ENCODE measurements around the gene SPACA1. TPM values are rescaled to one million over a fixed set of nuclear protein-coding genes. Genes with fewer than 3 reads are reported as not detected.

Gene SPACA1
- total and polyA plus RNA-seq, 2 of the 8 experiments (the other 6 are each of a cell fraction or from before 2014, with no cell fraction given): not detected

DNA sequence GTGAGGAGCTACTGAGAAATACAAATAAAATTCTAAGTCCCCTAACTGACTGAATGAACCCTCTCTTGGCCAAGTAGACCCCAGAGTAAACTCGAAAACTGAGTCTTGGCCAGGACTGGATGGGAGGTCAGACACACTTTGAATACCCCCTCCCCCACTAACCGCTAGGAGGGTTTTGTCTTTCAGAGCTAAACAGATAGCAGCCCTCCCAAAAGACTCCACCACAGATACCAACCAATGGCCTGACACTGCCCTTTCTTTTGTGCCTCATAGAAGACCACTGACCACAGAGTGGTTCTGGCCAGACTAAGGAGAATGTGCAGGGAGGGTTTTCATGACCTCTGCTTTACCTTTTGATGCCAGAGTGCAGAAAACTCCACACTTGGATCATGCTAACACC, 42.1 kb downstream of the SPACA1 start:
- Histone ChIP-seq H3K79me1 (ENCODE audit: low read depth, low read length) (no peaks in the 10 kb centered on the region), H3K23me2 (ENCODE audit: low read depth, low read length) (no peaks in the 10 kb centered on the region), H2BK20ac (ENCODE audit: low read length) (peak overlapping the region; percentile 34; the same call in 1 of the 2 replicates), H3K4me2 (ENCODE audit: insufficient read depth in 1 of 2, low read depth in 2 of 2, low read length in 2 of 2) (0 out of 4 replicates have a peak overlapping the region, but pooled peaks of 1 of the 2 experiments have one; percentile 8), H3K4ac (replicated peaks; ENCODE audit: insufficient read length, low read depth, low read length) (no peak overlapping the region), H3K18ac (ENCODE audit: extremely low read depth, low read length) (no peak overlapping the region; the same call in 1 of the 2 replicates), H4K5ac (ENCODE audit: insufficient read length, low read depth, low read length) (no peak overlapping the region), H3K36me3 (ENCODE audit: control insufficient read depth in 2 of 4, insufficient read depth in 4 of 4, low read length in 3 of 4) (no peaks in the 10 kb centered on the region), H3K23ac (ENCODE audit: insufficient read length) (no peak overlapping the region), H2BK120ac (replicated peaks; ENCODE audit: low read depth, low read length) (no peak overlapping the region), H3K14ac (ENCODE audit: insufficient read length) (no peak overlapping the region), H3K4me3 (ENCODE audit: extremely low read depth in 1 of 4, insufficient read depth in 2 of 4, low read depth in 3 of 4, low read length in 4 of 4) (no peak overlapping the region), H2AK5ac (ENCODE audit: low read depth, low read length) (no peak overlapping the region), H3K56ac (replicated peaks; ENCODE audit: insufficient read length, low read depth, low read length) (no peak overlapping the region), H2BK12ac (ENCODE audit: low read depth, low read length) (0 out of 2 replicates have a peak overlapping the region, but pooled peaks have one; percentile 28), H3K79me2 (ENCODE audit: control insufficient read depth in 1 of 2, insufficient read depth in 2 of 2, low read length in 2 of 2) (no peaks in the 10 kb centered on the region), H3K9me3 (ENCODE audit: insufficient read depth in 2 of 2, low read depth in 1 of 2, low read length in 1 of 2) (no peaks in the 10 kb centered on the region), H2BK15ac (ENCODE audit: low read length) (no peak overlapping the region), H4K8ac (ENCODE audit: extremely low read depth, insufficient read depth, low read length) (no peak overlapping the region), H2AFZ (ENCODE audit: low read length) (0 out of 2 replicates have a peak overlapping the region, but pooled peaks have one; percentile 50), H4K20me1 (replicated peaks in 1 of 2; ENCODE audit: control insufficient read depth in 1 of 2, insufficient read depth in 2 of 2, low read length in 2 of 2) (no peaks in the 10 kb centered on the region), H3K27me3 (replicated peaks in 1 of 4; ENCODE audit: control insufficient read depth in 3 of 4, extremely low read depth in 1 of 4, insufficient read depth in 3 of 4, low read length in 3 of 4) (no peaks in the 10 kb centered on the region), H4K91ac (replicated peaks; ENCODE audit: insufficient read length, low read length) (peak overlapping the region; percentile 18), H2BK5ac (ENCODE audit: low read depth, low read length) (no peak overlapping the region), H3K9ac (replicated peaks in 1 of 4; ENCODE audit: extremely low read depth in 1 of 4, low read depth in 3 of 4, low read length in 3 of 4) (no peak overlapping the region), H3K27ac (ENCODE audit: low read depth, low read length) (no peak overlapping the region), H3K4me1 (replicated peaks in 1 of 4; ENCODE audit: control insufficient read depth in 3 of 4, insufficient read depth in 4 of 4, low read length in 3 of 4) (peaks cover 0 to 8% (median 4%) of the 10 kb centered on the region in 4 experiments; a peak in 4 of 7 replicates)
- FAIRE-seq (no peak), DNase-seq (ENCODE audit: low read depth in 1 of 2, low spot score in 2 of 2) (no peak)
- 60% methylated on average over 2 of the region's 2 CpGs; no CpG with 5 or more reads in 1 of the 2 experiments for WGBS, 2 experiments (ENCODE audit: extremely low coverage in 1 of 2, insufficient coverage in 1 of 2, insufficient read length in 1 of 2, insufficient replicate concordance in 2 of 2, low coverage in 1 of 2, low lambda C conversion rate in 2 of 2, missing lambda C conversion rate in 1 of 2)
- CTCF ChIA-PET (ENCODE audit: partially characterized antibody): interaction anchor here (1.2 to 1.3 kb wide), 3 partner anchors 9 to 90 kb away, joined by 3 to 7 read pairs (median 4); no protein-coding TSS in a partner anchor
- POLR2A ChIA-PET (ENCODE audit: partially characterized antibody): no interaction called here
- TF ChIP-seq SUZ12 (IDR thresholded peaks at IDR 0.05; ENCODE audit: low read length) (no peak), CEBPB (IDR thresholded peaks at IDR 0.05; ENCODE audit: low read depth, low read length) (no peak), KDM5A (IDR thresholded peaks at IDR 0.05; ENCODE audit: low read length) (no peak), TBP (IDR thresholded peaks at IDR 0.05; ENCODE audit: low read depth, low read length) (no peak), ASH2L (IDR thresholded peaks at IDR 0.05; ENCODE audit: low read length) (no peak), KDM1A (IDR thresholded peaks at IDR 0.05; ENCODE audit: borderline replicate concordance, low read length) (no peak), BACH1 (IDR thresholded peaks at IDR 0.05; ENCODE audit: low read length) (no peak)

Measured in H1 (cell line).